HG03025 (cell line): ENCODE measurements around the gene BAHD1.

Experiments used
- ATAC-seq: cut with Tn5 transposase; IDR thresholded peaks from one replicate; pipeline ENCODE4 v1.9.1; 2021; ENCODE audit warnings: mild to moderate bottlenecking, moderate library complexity; ENCODE audit not compliant: unreplicated experiment, low FRiP score

BAHD1 gene

GRCh38 chr15:40440743-40441564, at the start of gene BAHD1:
Gene BAHD1, plus strand, starts transcription at chr15:40440953. Its CDS starts 17,512 bp downstream, at chr15:40458465.
- ATAC-seq, result peak; percentile 78

- ATAC-seq, result no peak
Observed at GRCh38 chr15:40392986-40393948, 47.5 kb upstream of the BAHD1 start.

GRCh38 chr15:40397688-40398412, 42.9 kb upstream of the BAHD1 start:
- no peak for ATAC-seq

- ATAC-seq, result no peak
Observed at GRCh38 chr15:40398413-40398873, 42.3 kb upstream of the BAHD1 start.

GRCh38 chr15:40399370-40399769, 41.4 kb upstream of the BAHD1 start:
- ATAC-seq, result no peak

- ATAC-seq, result peak; percentile 75
Observed at GRCh38 chr15:40405501-40406381, 35.0 kb upstream of the BAHD1 start, which contains the start of gene IVD. Gene IVD, plus strand, starts transcription at chr15:40405795. Its CDS starts 33 bp downstream, at chr15:40405828.

- no peak for ATAC-seq
Observed at GRCh38 chr15:40407330-40407990, 33.3 kb upstream of the BAHD1 start.

GRCh38 chr15:40409366-40409765, 31.4 kb upstream of the BAHD1 start:
- no peak for ATAC-seq

GRCh38 chr15:40410476-40410875, 30.3 kb upstream of the BAHD1 start:
- ATAC-seq, result no peak

GRCh38 chr15:40412095-40412759, 28.5 kb upstream of the BAHD1 start:
- no peak for ATAC-seq

- ATAC-seq, result no peak
Observed at GRCh38 chr15:40413036-40413435, 27.7 kb upstream of the BAHD1 start.

- no peak for ATAC-seq
Observed at GRCh38 chr15:40414816-40415215, 25.9 kb upstream of the BAHD1 start.

GRCh38 chr15:40415226-40415625, 25.5 kb upstream of the BAHD1 start:
- no peak for ATAC-seq

GRCh38 chr15:40416056-40416455, 24.7 kb upstream of the BAHD1 start:
- ATAC-seq, result no peak

- ATAC-seq, result no peak
Observed at GRCh38 chr15:40418126-40418525, 22.6 kb upstream of the BAHD1 start.

- ATAC-seq, result no peak
Observed at GRCh38 chr15:40420071-40420713, 20.6 kb upstream of the BAHD1 start.

- no peak for ATAC-seq
Observed at GRCh38 chr15:40420793-40421192, 20.0 kb upstream of the BAHD1 start.
